SU-DHL-6 (cell line): Measurements from ENCODE around the gene SLC8A3.

Source experiments
- EZH2phosphoT487 ChIP-seq: fragments of 200-600 bp; sonication (generic), shearing (Covaris generic); conservative IDR thresholded peaks from 2 replicates; pipeline ENCODE4 v1.6.1; 2018; ENCODE audit warnings: mild to moderate bottlenecking, antibody characterized with exemption, low read length, moderate library complexity, mixed read lengths
- TF ChIP-seq, protein P1 (sequence below): fragments of 200-600 bp; sonication (generic); IDR thresholded peaks from one replicate; pipeline ENCODE4 v1.5.1; 2017; ENCODE audit warnings: antibody characterized with exemption, mild to moderate bottlenecking, low read length, moderate library complexity; ENCODE audit not compliant: insufficient read depth, poor library complexity, severe bottlenecking

DNA sequence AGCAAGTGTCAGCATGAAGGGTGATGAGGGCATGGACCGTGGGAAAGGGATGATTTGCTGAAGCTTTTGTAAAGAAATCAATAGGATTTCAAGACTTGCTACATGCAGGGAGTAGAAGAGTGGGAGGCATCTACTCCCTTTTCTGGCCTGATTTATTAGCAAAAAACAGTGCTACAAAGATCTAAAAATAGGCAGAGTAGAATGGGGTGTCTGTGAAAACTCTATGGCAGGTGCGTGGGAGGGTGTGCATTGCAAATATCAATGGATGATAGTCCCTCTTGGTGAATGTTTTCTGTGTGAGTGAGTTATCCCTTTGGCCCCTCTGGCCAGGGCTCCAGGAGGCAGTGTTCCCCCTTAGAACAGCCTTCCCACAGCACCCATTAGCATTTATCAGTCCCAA is 170.5 kb downstream of the SLC8A3 start:
- TF ChIP-seq, protein P1, sequence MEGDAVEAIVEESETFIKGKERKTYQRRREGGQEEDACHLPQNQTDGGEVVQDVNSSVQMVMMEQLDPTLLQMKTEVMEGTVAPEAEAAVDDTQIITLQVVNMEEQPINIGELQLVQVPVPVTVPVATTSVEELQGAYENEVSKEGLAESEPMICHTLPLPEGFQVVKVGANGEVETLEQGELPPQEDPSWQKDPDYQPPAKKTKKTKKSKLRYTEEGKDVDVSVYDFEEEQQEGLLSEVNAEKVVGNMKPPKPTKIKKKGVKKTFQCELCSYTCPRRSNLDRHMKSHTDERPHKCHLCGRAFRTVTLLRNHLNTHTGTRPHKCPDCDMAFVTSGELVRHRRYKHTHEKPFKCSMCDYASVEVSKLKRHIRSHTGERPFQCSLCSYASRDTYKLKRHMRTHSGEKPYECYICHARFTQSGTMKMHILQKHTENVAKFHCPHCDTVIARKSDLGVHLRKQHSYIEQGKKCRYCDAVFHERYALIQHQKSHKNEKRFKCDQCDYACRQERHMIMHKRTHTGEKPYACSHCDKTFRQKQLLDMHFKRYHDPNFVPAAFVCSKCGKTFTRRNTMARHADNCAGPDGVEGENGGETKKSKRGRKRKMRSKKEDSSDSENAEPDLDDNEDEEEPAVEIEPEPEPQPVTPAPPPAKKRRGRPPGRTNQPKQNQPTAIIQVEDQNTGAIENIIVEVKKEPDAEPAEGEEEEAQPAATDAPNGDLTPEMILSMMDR = no peak
- TF ChIP-seq EZH2phosphoT487 = no peak
